ENCODE results near the gene SLC35B4. TPM values are rescaled to one million over a fixed set of nuclear protein-coding genes. Genes with fewer than 3 reads are reported as not detected.

SLC35B4 gene
- total RNA-seq, 2 donors from 2014 or later: 35.6 to 42.2 TPM

DNA sequence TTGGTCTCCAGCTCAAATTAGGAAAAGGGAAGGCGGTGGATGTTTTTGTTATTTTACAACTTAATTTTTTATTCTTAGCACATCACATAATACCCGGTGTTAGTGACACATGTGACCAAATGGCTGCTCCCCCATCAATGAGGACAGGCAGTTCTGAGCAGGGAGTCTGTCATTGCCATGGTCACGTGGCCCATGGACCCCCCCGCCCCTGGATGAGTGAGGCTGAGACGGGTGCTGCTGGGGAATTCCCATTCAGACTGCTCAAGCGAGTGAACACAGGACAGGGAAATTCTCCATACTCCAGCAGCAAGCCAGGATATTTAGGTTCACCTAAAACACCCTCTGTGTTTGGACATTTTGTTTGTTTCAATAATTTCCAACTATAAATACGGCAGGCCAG, 34.7 kb upstream of the SLC35B4 start:
- TF ChIP-seq, protein P1, sequence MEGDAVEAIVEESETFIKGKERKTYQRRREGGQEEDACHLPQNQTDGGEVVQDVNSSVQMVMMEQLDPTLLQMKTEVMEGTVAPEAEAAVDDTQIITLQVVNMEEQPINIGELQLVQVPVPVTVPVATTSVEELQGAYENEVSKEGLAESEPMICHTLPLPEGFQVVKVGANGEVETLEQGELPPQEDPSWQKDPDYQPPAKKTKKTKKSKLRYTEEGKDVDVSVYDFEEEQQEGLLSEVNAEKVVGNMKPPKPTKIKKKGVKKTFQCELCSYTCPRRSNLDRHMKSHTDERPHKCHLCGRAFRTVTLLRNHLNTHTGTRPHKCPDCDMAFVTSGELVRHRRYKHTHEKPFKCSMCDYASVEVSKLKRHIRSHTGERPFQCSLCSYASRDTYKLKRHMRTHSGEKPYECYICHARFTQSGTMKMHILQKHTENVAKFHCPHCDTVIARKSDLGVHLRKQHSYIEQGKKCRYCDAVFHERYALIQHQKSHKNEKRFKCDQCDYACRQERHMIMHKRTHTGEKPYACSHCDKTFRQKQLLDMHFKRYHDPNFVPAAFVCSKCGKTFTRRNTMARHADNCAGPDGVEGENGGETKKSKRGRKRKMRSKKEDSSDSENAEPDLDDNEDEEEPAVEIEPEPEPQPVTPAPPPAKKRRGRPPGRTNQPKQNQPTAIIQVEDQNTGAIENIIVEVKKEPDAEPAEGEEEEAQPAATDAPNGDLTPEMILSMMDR (conservative IDR thresholded peaks at IDR 0.05): no peak
- H3K27ac Mint-ChIP-seq: no peak overlapping the region
- Histone ChIP-seq H3K27ac (ENCODE audit: low read depth, low read length) (no peak overlapping the region), H3K36me3 (ENCODE audit: control insufficient read depth, insufficient read depth, low read length) (no peaks in the 10 kb centered on the region), H3K4me1 (ENCODE audit: control insufficient read depth, insufficient read depth, low read length) (peaks cover 6% of the 10 kb centered on the region), H3K4me3 (ENCODE audit: low read length) (no peak overlapping the region), H3K9ac (ENCODE audit: extremely low read depth, low read length, poor library complexity, severe bottlenecking) (no peak overlapping the region), H3K27me3 (ENCODE audit: control insufficient read depth, insufficient read depth, low read length, poor library complexity, severe bottlenecking) (no peaks in the 10 kb centered on the region), H3K9me3 (ENCODE audit: control insufficient read depth, low read length) (no peaks in the 10 kb centered on the region)
- no peaks in the 10 kb centered on the region for H3K9me3 Mint-ChIP-seq
- peaks cover 2% of the 10 kb centered on the region for H3K4me1 Mint-ChIP-seq
- no peaks in the 10 kb centered on the region for H3K36me3 Mint-ChIP-seq (ENCODE audit: low read depth)
- H3K4me3 Mint-ChIP-seq: no peak overlapping the region
- 20 to 78% methylated on average over 1 to 6 of the region's 7 CpGs for WGBS, 2 experiments (ENCODE audit: insufficient coverage in 1 of 2, insufficient read length in 1 of 2)
- DNase-seq: no peak
- H3K27me3 Mint-ChIP-seq (ENCODE audit: insufficient read depth): no peaks in the 10 kb centered on the region

DNA sequence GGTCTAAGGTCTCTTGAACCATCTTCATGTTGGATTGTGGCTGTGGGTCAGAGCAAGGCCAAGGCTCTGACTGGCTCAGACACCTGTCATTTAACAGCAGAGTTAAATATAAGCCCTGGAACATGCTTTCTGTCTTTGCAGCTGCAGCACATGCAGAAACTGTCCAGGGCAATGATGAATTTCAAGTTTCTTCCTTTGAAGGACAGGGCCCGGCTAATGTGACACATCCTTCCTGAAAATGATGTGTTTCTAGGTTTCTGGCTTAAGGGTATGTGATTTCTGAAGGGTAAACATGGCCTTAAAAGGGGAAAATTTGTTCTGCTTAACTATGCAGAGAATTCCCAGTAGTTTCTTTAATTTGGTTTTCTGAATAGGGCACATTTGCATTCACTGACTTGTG, 34.0 kb upstream of the SLC35B4 start:
- Mint-ChIP-seq H3K36me3 (ENCODE audit: low read depth) (no peaks in the 10 kb centered on the region), H3K27me3 (ENCODE audit: insufficient read depth) (no peaks in the 10 kb centered on the region), H3K27ac (no peak overlapping the region), H3K4me1 (peaks cover 2% of the 10 kb centered on the region), H3K4me3 (no peak overlapping the region), H3K9me3 (no peaks in the 10 kb centered on the region)
- Histone ChIP-seq H3K27ac (ENCODE audit: low read depth, low read length) (no peak overlapping the region), H3K9ac (ENCODE audit: extremely low read depth, low read length, poor library complexity, severe bottlenecking) (no peak overlapping the region), H3K27me3 (ENCODE audit: control insufficient read depth, insufficient read depth, low read length, poor library complexity, severe bottlenecking) (no peaks in the 10 kb centered on the region), H3K36me3 (ENCODE audit: control insufficient read depth, insufficient read depth, low read length) (no peaks in the 10 kb centered on the region), H3K4me1 (ENCODE audit: control insufficient read depth, insufficient read depth, low read length) (peaks cover 6% of the 10 kb centered on the region), H3K4me3 (ENCODE audit: low read length) (no peak overlapping the region), H3K9me3 (ENCODE audit: control insufficient read depth, low read length) (no peaks in the 10 kb centered on the region)
- WGBS, 2 experiments (ENCODE audit: insufficient coverage in 1 of 2, insufficient read length in 1 of 2): 86% methylated on average over 1 of the region's 1 CpG; no CpG with 5 or more reads in 1 of the 2 experiments
- TF ChIP-seq, protein P1 (conservative IDR thresholded peaks at IDR 0.05): no peak
- no peak for DNase-seq

DNA sequence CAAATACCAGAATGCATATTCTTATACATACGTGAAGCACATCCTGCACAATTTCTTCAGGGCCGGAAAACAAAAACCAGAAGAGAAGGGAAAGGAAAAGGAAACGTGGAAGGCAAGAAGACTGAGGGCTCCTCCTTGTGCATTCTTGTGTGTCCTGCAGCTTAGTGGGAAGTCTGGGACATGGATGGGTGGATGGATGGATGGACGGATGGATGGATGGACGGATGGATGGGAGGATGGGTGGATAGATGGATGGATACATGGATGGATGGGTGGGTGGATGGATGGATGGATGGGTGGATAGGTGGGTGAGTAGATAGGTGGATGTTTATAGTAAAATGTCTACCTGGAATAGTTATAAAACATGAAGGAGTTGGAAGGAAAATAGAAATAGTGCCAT, 30.8 kb upstream of the SLC35B4 start:
- Mint-ChIP-seq H3K4me1 (no peaks in the 10 kb centered on the region), H3K27me3 (ENCODE audit: insufficient read depth) (no peaks in the 10 kb centered on the region), H3K36me3 (ENCODE audit: low read depth) (no peaks in the 10 kb centered on the region), H3K4me3 (no peak overlapping the region), H3K27ac (no peak overlapping the region), H3K9me3 (no peaks in the 10 kb centered on the region)
- Histone ChIP-seq H3K9ac (ENCODE audit: extremely low read depth, low read length, poor library complexity, severe bottlenecking) (no peak overlapping the region), H3K9me3 (ENCODE audit: control insufficient read depth, low read length) (no peaks in the 10 kb centered on the region), H3K4me1 (ENCODE audit: control insufficient read depth, insufficient read depth, low read length) (no peaks in the 10 kb centered on the region), H3K36me3 (ENCODE audit: control insufficient read depth, insufficient read depth, low read length) (no peaks in the 10 kb centered on the region), H3K27me3 (ENCODE audit: control insufficient read depth, insufficient read depth, low read length, poor library complexity, severe bottlenecking) (no peaks in the 10 kb centered on the region), H3K4me3 (ENCODE audit: low read length) (no peak overlapping the region), H3K27ac (ENCODE audit: low read depth, low read length) (no peak overlapping the region)
- TF ChIP-seq, protein P1 (conservative IDR thresholded peaks at IDR 0.05): no peak
- 81 to 84% methylated on average over 2 to 5 of the region's 5 CpGs for WGBS, 2 experiments (ENCODE audit: insufficient coverage in 1 of 2, insufficient read length in 1 of 2)
- no peak for DNase-seq

Measured in endodermal cell (in vitro differentiated cells).